Stomach (tissue), 4 donors: Measurements from ENCODE around the gene RBPMS2.

Experiments used
- CTCF ChIP-seq, 7 experiments: fragments of 450-650 bp in 4 of 7; fragments of 200-600 bp in 3 of 7; sonication (generic) in 3 of 7; IDR thresholded peaks; one replicate each; pipeline ENCODE4 v1.5.1; 2016 to 2019; ENCODE audit warnings: antibody characterized with exemption in 7 of 7, control low read depth in 2 of 7, mild to moderate bottlenecking in 1 of 7
- POLR2A ChIP-seq, 4 donors: fragments of 450-650 bp; IDR thresholded peaks; one replicate each; pipeline ENCODE4 v1.6.1; 2016; ENCODE audit warnings: antibody characterized with exemption in 4 of 4, control low read depth in 2 of 4, mild to moderate bottlenecking in 1 of 4, moderate library complexity in 1 of 4

- TF ChIP-seq CTCF (IDR thresholded peaks at IDR 0.05) (no peak), POLR2A (IDR thresholded peaks at IDR 0.05) (no peak)
Measured at GRCh38 chr15:64808785-64809453, 33.5 kb upstream of the RBPMS2 start.
